NCI-H774 (cell line): ENCODE results near the gene LRRC2.

Experiments
- DNase-seq: peaks from one replicate; lab custom pipeline; 2025; lab: John Stamatoyannopoulos, UW

LRRC2 gene

GRCh38 chr3:46479021-46479420 lies 87.1 kb downstream of the LRRC2 start:
- DNase-seq, result no peak

DNA sequence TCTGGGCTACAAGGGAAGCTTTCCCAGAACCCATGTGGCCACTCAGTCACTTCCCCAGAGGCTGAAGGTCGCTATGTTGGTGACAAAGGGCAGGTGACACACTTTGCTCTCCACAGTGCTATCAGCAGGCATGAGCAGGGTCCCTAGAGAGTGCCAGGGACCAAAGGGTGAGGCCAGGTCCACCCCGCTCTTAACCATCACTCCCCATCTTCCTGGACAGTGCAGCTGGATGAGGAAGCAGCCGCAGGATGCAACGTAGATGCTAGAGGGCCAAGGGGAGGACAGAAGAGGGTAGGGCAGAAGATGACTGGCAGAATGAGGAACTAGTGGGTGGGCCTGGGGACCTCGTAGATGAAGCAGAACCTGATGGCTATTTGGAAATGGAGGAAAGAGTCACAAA lies 87.8 kb downstream of the LRRC2 start:
- no peak for DNase-seq

- DNase-seq, result no peak
These were observed 88.3 kb downstream of the LRRC2 start for GRCh38 chr3:46477756-46478155.

- DNase-seq, result no peak
These were observed 89.0 kb downstream of the LRRC2 start for GRCh38 chr3:46477145-46477544.

- no peak for DNase-seq
These were observed 93.4 kb downstream of the LRRC2 start for GRCh38 chr3:46472736-46473135.

DNA sequence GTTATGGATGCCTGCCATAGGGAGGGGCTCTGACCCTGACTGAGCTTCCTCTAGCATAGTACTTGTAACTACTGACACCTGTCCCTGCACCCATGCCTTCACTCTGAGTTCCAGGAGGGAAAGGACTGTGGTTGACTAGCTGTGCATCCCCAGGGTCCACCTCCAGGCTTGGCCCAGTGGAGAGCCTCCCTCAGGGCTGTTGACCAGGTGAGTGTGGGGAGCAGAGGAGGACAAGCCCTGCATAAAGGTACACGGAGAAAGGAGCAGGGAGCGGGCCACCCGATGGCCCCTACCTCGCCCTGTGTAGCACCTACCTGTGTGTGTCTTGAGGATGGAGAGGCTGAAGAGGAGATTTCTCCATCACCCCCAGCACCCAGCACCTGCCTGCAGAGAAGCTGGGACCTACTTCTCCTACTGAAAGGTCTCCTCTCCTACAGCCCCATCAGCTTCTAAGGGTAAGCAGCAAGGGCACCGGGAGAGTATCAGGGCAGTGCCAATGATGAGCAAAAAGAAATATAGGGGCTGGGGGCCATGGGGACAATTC lies 94.7 kb downstream of the LRRC2 start:
- DNase-seq, result no peak

- no peak for DNase-seq
These were observed 95.3 kb downstream of the LRRC2 start for GRCh38 chr3:46470831-46471230.

- no peak for DNase-seq
These were observed 96.3 kb downstream of the LRRC2 start for GRCh38 chr3:46469680-46470357.

DNA sequence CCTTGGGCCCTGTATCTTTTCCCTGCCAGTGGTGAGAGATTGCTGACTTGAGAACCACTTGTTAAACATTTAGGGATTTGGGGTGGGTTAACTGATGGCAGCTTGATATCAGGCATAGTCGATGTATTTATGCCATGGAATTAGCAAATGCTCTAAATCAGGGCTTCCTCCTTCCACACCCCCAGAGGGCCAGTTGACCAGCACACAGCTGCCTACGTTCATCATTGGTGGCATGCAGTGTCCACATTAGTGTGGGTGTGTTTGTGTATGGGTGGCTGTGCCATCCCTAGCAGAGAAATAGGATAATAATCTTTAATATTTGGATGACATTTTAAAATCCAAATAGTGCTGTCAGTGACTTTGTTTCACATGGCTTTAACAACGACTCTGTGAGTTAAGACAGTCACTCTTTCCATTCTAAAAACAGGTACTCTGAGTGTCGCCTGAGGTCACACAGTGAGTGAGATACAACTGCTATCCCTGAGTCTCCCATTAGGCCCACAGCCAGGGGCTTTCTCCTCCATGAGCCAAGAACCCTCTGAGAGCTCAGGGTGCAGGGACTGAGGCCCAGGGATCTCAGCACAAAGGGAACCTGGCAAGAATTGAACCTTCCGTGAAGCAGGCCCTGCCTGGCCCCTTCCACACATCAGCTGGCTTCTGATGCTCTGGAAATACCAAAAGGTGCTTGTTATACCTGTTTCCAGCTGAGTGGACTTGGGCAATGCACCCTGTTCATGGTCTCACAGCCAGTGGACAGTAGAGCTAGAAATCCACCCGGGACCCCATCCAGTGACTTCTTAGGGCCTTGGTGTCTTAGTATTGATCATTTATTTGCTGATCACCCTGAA lies 97.1 kb downstream of the LRRC2 start:
- no peak for DNase-seq

DNA sequence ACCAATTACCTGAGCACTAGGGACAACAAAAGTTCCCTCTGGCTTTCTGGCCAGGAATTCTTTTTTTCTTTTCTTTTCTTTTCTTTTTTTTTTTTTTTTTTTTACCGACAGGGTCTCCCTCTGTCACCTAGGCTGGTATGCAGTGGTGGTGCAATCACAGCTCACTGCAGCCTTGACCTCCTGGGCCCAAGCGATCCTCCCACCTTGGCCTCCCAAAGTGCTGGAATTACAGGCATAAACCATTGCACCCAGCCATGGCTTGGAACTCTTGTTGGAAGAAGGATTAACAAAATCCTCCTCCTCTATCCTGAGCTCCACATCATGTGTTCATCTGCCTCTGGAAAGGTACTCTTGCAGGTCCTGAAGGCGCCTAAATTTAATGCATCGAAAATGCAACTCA lies 98.5 kb downstream of the LRRC2 start:
- no peak for DNase-seq

- no peak for DNase-seq
These were observed 99.2 kb downstream of the LRRC2 start for GRCh38 chr3:46466871-46467403.

DNA sequence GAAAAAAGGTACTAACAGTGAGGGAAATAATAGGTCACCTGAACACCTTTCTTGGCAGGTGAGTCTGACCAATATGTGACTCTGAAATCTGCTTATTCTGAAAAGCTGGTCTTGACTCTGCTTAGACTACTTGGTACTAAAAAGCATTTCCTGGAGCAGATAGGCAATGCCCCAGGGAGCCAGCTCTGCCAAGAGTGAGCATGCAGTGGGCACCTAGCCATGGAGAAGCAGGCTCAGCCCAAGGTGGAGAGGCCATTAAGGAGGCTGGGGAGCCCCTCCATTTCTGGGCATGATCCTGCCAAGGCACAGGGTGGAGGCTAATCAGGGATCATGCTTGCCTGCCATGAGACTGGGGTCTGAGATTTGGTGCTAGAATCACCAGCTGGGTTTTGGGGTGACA lies 99.8 kb downstream of the LRRC2 start:
- no peak for DNase-seq
